ENCODE results near the gene CUX1.

Gene CUX1

GRCh38 chr7:102280521-102280920 is 463.1 kb downstream of the CUX1 start:
- Mint-ChIP-seq H3K4me3 (no peak overlapping the region), H3K4me1 (ENCODE audit: low read depth) (peaks cover 34% of the 10 kb centered on the region), H3K27me3 (peaks cover 3% of the 10 kb centered on the region), H3K36me3 (ENCODE audit: low read depth) (no peaks in the 10 kb centered on the region), H3K9me3 (no peaks in the 10 kb centered on the region), H3K27ac (no peak overlapping the region)
- intact Hi-C loops (cut with micrococcal nuclease): no loop called here

DNA sequence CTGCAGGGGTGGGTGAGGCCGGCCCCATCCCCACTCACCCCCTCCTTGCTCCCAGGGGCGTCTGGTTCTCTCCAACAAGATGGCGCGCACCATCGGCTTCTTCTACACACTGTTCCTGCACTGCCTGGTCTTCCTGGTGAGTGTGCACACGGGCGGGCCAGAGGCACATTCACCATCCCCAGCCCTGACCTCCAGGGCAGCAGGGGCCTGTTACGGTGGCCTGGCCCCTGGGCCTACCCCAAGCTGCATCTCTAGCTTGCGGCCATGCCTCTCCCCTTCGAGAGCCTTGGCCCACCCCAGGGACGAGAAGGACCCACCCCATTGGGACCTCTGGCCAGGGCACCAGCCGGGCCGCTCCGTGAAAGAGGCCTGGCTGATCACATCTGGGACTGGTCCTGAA is 464.4 kb downstream of the CUX1 start:
- intact Hi-C loops (cut with micrococcal nuclease): no loop called here
- H3K27ac Mint-ChIP-seq: no peak overlapping the region

GRCh38 chr7:102282465-102283362 is 465.3 kb downstream of the CUX1 start:
- Mint-ChIP-seq H3K9me3 (no peaks in the 10 kb centered on the region), H3K27ac (no peak overlapping the region), H3K4me3 (no peak overlapping the region), H3K36me3 (ENCODE audit: low read depth) (no peaks in the 10 kb centered on the region), H3K27me3 (peaks cover 3% of the 10 kb centered on the region), H3K4me1 (ENCODE audit: low read depth) (peaks cover 39% of the 10 kb centered on the region)
- intact Hi-C loops (cut with micrococcal nuclease): no loop called here

More for the DNA sequence above, 464.4 kb downstream of the CUX1 start:
- Mint-ChIP-seq H3K4me1 (ENCODE audit: low read depth) (peaks cover 37% of the 10 kb centered on the region), H3K9me3 (no peaks in the 10 kb centered on the region), H3K36me3 (ENCODE audit: low read depth) (no peaks in the 10 kb centered on the region), H3K4me3 (no peak overlapping the region), H3K27me3 (peaks cover 3% of the 10 kb centered on the region)

- intact Hi-C loops (cut with micrococcal nuclease): no loop called here
- peaks cover 3% of the 10 kb centered on the region for H3K27me3 Mint-ChIP-seq
- H3K27ac Mint-ChIP-seq: no peak overlapping the region
- no peaks in the 10 kb centered on the region for H3K36me3 Mint-ChIP-seq (ENCODE audit: low read depth)
- peaks cover 48% of the 10 kb centered on the region for H3K4me1 Mint-ChIP-seq (ENCODE audit: low read depth)
- no peaks in the 10 kb centered on the region for H3K9me3 Mint-ChIP-seq
- H3K4me3 Mint-ChIP-seq: no peak overlapping the region
Observed at GRCh38 chr7:102283477-102284189, 466.2 kb downstream of the CUX1 start.

DNA sequence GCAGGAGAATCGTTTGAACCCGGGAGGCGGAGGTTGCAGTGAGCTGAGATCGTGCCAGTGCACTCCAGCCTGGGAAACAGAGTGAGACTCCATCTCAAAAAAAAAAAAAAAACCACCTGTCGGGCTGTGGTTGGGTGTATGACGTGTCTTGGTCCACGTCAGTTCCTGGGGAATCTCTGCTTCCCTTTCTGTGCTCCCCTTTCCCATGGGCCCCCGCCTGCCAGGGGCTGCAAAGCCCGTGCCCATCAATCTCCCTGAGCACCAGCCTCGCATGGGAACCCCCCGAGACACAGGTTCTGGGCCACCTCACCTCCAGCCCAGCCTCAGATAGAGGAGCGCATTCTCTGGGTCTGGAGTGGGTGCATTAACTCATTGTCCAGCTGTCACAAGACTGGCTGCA is 467.0 kb downstream of the CUX1 start:
- H3K27ac Mint-ChIP-seq: peak overlapping the region; percentile 74
- H3K4me1 Mint-ChIP-seq (ENCODE audit: low read depth): peaks cover 52% of the 10 kb centered on the region
- peak overlapping the region; percentile 90 for H3K4me3 Mint-ChIP-seq
- H3K36me3 Mint-ChIP-seq (ENCODE audit: low read depth): no peaks in the 10 kb centered on the region
- peaks cover 3% of the 10 kb centered on the region for H3K27me3 Mint-ChIP-seq
- intact Hi-C loops (cut with micrococcal nuclease): no loop called here
- H3K9me3 Mint-ChIP-seq: no peaks in the 10 kb centered on the region

DNA sequence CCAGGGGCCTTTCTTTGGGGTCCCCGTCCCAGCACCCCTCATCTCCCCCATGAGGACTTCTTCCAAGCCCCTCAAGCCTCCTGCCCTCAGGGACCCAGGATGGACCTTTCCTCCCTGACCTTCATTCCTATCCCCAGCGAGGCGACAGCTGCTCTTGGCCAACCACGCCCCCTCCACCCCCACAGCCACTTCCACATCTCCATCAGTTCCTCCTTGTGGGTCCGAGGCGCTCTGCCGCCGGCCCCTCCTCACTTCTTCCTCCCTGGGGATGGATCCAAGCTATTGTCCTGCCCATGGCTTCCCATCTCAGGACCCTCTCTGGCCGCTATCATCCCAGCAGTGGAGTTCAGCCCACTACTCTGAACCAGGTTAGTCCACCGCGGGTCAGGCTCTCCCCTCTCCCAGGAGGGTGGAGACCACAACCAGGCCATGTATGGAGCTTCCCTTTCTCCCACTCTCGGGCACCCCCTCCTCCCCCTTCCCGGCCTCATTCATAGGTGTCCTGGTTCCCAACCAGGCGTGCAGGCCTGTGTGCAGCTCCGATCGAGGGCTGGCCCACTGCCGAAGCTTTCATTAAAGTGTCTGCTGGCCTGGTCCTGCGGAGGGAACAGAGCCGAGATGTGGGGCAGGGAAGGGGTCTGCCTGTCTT is 467.6 kb downstream of the CUX1 start:
- Mint-ChIP-seq H3K4me1 (ENCODE audit: low read depth) (peaks cover 49% of the 10 kb centered on the region), H3K36me3 (ENCODE audit: low read depth) (no peaks in the 10 kb centered on the region), H3K4me3 (peak overlapping the region; percentile 90), H3K27ac (peak overlapping the region; percentile 74), H3K27me3 (peaks cover 3% of the 10 kb centered on the region), H3K9me3 (no peaks in the 10 kb centered on the region)
- intact Hi-C loops (cut with micrococcal nuclease): loop anchor here (5.0 kb wide), 1 partner anchor 77 kb away; no protein-coding TSS in a partner anchor

DNA sequence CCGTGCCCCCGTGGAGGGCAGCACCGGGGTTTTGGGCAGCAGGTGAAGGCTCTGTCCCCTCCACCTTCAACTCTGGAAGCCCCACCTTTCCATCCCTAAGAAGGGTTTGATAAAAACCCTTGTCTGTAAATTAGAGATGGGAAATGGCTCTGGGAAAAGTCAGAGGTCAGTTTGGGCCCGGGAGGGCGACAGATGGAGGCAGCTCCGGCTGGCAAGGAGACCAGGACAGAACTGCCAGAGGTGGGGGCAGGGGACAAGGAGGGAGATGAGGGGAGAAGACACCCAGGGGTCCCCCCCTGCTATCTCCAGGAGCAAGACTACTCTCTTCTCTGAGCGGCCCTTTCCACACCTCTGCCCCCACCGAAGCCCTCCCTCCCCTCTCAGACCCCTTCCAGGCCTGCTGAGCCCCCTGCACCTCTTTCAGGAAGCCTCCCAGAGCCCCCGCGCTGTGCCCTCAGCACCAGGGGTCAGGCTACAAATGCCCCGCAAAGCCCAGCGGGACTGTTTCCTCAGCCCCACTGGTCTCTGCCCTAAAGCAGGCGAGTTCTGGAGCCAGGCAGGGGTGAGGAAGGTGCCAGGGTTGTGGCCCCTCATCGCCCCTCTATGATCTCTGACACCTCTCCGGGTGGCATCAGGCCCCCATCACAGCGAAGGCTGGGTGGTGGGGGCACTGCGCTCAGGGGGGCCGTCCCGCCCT is 468.3 kb downstream of the CUX1 start:
- H3K36me3 Mint-ChIP-seq (ENCODE audit: low read depth): peaks cover 6% of the 10 kb centered on the region
- peak overlapping the region; percentile 90 for H3K4me3 Mint-ChIP-seq
- H3K4me1 Mint-ChIP-seq (ENCODE audit: low read depth): peaks cover 49% of the 10 kb centered on the region
- intact Hi-C loops (cut with micrococcal nuclease): loop anchor here (5.0 kb wide), 1 partner anchor 77 kb away; no protein-coding TSS in a partner anchor
- peaks cover 3% of the 10 kb centered on the region for H3K27me3 Mint-ChIP-seq
- H3K27ac Mint-ChIP-seq: peak overlapping the region; percentile 74
- no peaks in the 10 kb centered on the region for H3K9me3 Mint-ChIP-seq

DNA sequence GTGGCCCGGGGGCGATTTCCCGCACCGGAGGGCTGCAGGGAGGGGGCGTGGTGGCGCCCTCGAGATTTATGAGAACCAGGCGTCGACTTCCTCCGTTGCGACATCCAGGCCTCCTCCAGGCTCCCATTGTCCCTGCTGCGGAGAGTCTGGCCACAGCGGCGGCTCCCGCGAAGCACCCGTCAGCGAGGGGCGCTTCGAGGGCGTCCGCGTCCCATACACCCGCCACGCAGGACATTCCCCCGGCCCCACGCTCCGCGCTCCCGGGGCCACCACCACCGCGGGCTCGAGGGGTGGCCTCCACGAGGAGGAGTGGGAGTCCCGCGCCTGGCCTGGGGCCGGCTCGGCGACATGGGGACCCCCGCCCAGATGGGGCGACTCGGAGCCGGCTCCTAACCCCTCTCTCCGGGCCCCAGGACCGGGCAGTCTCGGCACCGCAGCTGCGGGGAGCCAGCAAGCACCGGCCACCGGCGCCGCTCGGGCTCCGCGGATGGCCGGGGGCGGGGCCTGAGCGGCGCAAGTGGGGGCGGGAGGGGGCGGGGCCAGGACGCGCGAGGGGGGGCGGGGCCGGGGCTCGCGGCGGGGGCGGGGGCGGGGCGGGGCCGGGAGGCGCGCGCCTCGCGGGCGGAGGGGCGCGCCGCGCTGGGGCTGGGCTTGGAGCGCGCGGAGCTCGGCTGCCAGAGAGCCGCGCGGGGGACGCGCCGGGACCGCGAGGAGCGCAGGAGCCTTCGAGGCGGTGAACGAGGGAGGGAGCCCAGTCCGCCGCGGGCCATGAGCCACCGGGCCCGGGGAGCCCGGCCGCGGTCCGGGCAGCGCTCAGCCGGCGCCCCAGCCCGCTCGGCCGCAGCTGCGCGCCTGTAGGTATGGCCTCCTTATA is 469.0 kb downstream of the CUX1 start, which contains the start of gene SH2B2:
SH2B2 (plus strand) TSS at position 632 of the 874 bp plus-strand sequence. CDS start 13,683 bp downstream, outside the sequence.
- no peaks in the 10 kb centered on the region for H3K9me3 Mint-ChIP-seq
- peaks cover 10% of the 10 kb centered on the region for H3K36me3 Mint-ChIP-seq (ENCODE audit: low read depth)
- peaks cover 53% of the 10 kb centered on the region for H3K4me1 Mint-ChIP-seq (ENCODE audit: low read depth)
- H3K27ac Mint-ChIP-seq: peak within 1 kb of the TSS; percentile 74
- intact Hi-C loops (cut with micrococcal nuclease): loop anchor here (5.0 kb wide), 1 partner anchor 76 kb away; no protein-coding TSS in a partner anchor
- H3K4me3 Mint-ChIP-seq: peak within 1 kb of the TSS; percentile 90
- H3K27me3 Mint-ChIP-seq: peaks cover 3% of the 10 kb centered on the region

- Mint-ChIP-seq H3K9me3 (no peaks in the 10 kb centered on the region), H3K27me3 (peaks cover 3% of the 10 kb centered on the region), H3K4me3 (peak overlapping the region; percentile 79), H3K36me3 (ENCODE audit: low read depth) (peaks cover 17% of the 10 kb centered on the region), H3K4me1 (ENCODE audit: low read depth) (peaks cover 60% of the 10 kb centered on the region), H3K27ac (peak overlapping the region; percentile 65)
- intact Hi-C loops (cut with micrococcal nuclease): loop anchor here (5.0 kb wide), 1 partner anchor 75 kb away; no protein-coding TSS in a partner anchor
Observed at GRCh38 chr7:102287111-102287980, 469.9 kb downstream of the CUX1 start.

DNA sequence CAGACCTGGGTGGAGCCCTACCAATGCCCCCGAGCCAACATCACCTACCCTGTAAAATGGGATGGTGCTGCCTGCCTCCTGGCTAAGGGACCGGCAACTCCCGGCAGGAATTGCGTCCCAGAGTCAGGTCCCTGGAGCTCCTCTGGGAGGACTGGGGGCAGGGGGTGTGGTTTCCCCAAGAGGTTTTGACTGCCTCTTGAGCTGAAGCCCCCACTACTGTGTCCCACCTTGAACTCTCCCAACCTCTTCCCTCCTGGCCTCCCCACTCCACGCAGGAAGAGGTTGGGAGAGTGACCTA is 470.5 kb downstream of the CUX1 start:
- H3K4me3 Mint-ChIP-seq: peak overlapping the region; percentile 79
- H3K36me3 Mint-ChIP-seq (ENCODE audit: low read depth): peaks cover 17% of the 10 kb centered on the region
- peak overlapping the region; percentile 11 for H3K27ac Mint-ChIP-seq
- peaks cover 3% of the 10 kb centered on the region for H3K27me3 Mint-ChIP-seq
- H3K9me3 Mint-ChIP-seq: no peaks in the 10 kb centered on the region
- intact Hi-C loops (cut with micrococcal nuclease): loop anchor here (5.0 kb wide), 1 partner anchor 74 kb away; no protein-coding TSS in a partner anchor
- H3K4me1 Mint-ChIP-seq (ENCODE audit: low read depth): peaks cover 60% of the 10 kb centered on the region

DNA sequence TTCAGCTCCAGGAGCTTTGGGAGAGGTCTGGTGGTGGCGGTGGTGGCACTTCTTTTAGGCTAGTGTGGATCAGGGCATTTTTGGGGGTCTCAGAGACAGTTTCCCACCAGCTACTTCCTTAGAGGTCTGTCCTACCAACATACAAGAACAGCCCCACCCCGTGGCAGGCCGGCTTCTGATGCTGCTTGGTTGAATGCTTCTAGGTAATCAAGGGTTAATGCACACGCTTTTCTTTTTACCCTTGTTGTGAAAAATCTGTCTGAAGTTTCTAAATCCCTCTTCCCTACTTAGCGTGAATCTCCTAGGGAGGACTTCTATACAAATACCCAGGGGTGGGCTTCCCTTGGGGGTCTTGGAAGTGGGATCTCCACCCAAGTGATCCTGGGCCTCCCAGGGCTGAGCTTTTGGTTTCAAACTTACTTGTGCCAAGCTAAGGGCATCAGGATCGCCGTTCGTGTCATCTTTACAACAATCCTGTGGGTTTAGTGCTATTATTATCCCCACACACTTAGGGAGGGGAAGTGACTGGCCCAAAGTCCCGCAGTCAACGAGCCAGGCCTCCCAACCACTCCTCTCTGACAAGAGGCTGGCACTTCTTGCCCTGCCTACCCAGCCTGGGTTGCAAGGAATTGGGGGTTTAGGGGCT is 471.0 kb downstream of the CUX1 start:
- Mint-ChIP-seq H3K4me1 (ENCODE audit: low read depth) (peaks cover 57% of the 10 kb centered on the region), H3K36me3 (ENCODE audit: low read depth) (peaks cover 17% of the 10 kb centered on the region), H3K27me3 (peaks cover under 1% of the 10 kb centered on the region), H3K9me3 (no peaks in the 10 kb centered on the region), H3K27ac (peak overlapping the region; percentile 11), H3K4me3 (peak overlapping the region; percentile 79)
- intact Hi-C loops (cut with micrococcal nuclease): loop anchor here (5.0 kb wide), 1 partner anchor 74 kb away; no protein-coding TSS in a partner anchor
